Measurements from ENCODE around the gene ST3GAL3. TPM values are rescaled to one million over a fixed set of nuclear protein-coding genes. Genes with fewer than 3 reads are reported as not detected.

The ST3GAL3 gene
- total and polyA plus RNA-seq, 10 of the 15 experiments (the other 5 are each of a cell fraction or from before 2014, with no cell fraction given): 1.2 to 19.3 (median 11.0) TPM

GRCh38 chr1:43832255-43832654, 124.9 kb downstream of the ST3GAL3 start (continued):
- no peak for TF ChIP-seq CEBPZ (IDR thresholded peaks at IDR 0.05; ENCODE audit: low read depth, low read length)
- no peak for TF ChIP-seq SREBF2 (IDR thresholded peaks at IDR 0.05; ENCODE audit: low read length)
- TF ChIP-seq RAD21 (IDR thresholded peaks at IDR 0.05; ENCODE audit: insufficient read depth, low read depth, low read length): no peak
- no peak for TF ChIP-seq MTA3 (IDR thresholded peaks at IDR 0.05; ENCODE audit: borderline replicate concordance, low read length)
- no peak for TF ChIP-seq EZH2 (IDR thresholded peaks at IDR 0.05; ENCODE audit: borderline replicate concordance, control insufficient read depth, low read depth, low read length)
- TF ChIP-seq RCOR1 (conservative IDR thresholded peaks at IDR 0.05; ENCODE audit: low read depth, low read length): no peak
- TF ChIP-seq RUNX3 (IDR thresholded peaks at IDR 0.05; ENCODE audit: low read length): peak; percentile 75
- TF ChIP-seq SKIL (IDR thresholded peaks at IDR 0.05; ENCODE audit: low read depth, poor library complexity, severe bottlenecking): no peak
- 0 out of 2 replicates have a peak, but pooled peaks have one; percentile 32 for TF ChIP-seq EED (IDR thresholded peaks at IDR 0.05; ENCODE audit: low read depth)

Data from GM12878 (cell line).